Prostate gland (tissue), 2 donors: ENCODE measurements around the gene CCDC106. TPM values are rescaled to one million over a fixed set of nuclear protein-coding genes. Genes with fewer than 3 reads are reported as not detected.

ENCODE experiments used
- DNase-seq: peaks from one replicate; pipeline ENCODE4 v3.0.0-alpha.2; 2019; ENCODE audit warnings: low spot score
- H3K27ac ChIP-seq, 2 donors: fragments of 200-600 bp; sonication (generic); 2 replicates each; pipeline ENCODE4 v1.5.1; 2017 to 2019
- H3K27me3 ChIP-seq: fragments of 200-600 bp; sonication (generic); replicated peaks from 2 replicates; pipeline ENCODE4 v1.5.1; 2019; ENCODE audit not compliant: insufficient read depth
- H3K36me3 ChIP-seq, 2 donors: fragments of 200-600 bp; sonication (generic); 1 replicate in 1 of 2; 2 replicates in 1 of 2; pipeline versions ENCODE4 v1.5.1 to v1.8.1; 2017 to 2019
- H3K4me1 ChIP-seq: fragments of 200-600 bp; sonication (generic); replicated peaks from 2 replicates; pipeline ENCODE4 v1.5.1; 2019
- H3K4me3 ChIP-seq, 2 donors: fragments of 200-600 bp; sonication (generic); 2 replicates each; pipeline ENCODE4 v1.5.1; 2017 to 2019
- H3K9me3 ChIP-seq: fragments of 200-600 bp; sonication (generic); 2 replicates; pipeline ENCODE4 v1.5.1; 2017
- CTCF ChIP-seq, 4 experiments: fragments of 200-600 bp in 2 of 4; fragments of 450-650 bp in 2 of 4; sonication (generic) in 2 of 4; IDR thresholded peaks; 1 replicate in 3 of 4; 2 replicates in 1 of 4; pipeline ENCODE4 v1.5.1; 2016 to 2019; ENCODE audit warnings: antibody characterized with exemption in 4 of 4, mild to moderate bottlenecking in 2 of 4, moderate library complexity in 2 of 4
- POLR2A ChIP-seq: fragments of 450-650 bp; IDR thresholded peaks from one replicate; pipeline ENCODE4 v1.6.1; 2016; ENCODE audit warnings: antibody characterized with exemption, mild to moderate bottlenecking
- POLR2AphosphoS5 ChIP-seq: sonication (generic); formaldehyde crosslinking; IDR thresholded peaks from one replicate; pipeline ENCODE4 v1.6.1; 2017; ENCODE audit warnings: antibody characterized with exemption
- WGBS: methylation state at CpG from one replicate; pipeline ENCODE4 v1.1.5; 2018; 5-methylcytosine and 5-hydroxymethylcytosine counted together
- intact Hi-C: fragments of 100-400 bp; cut with DNase I; formaldehyde crosslinking; loops from one replicate; pipeline ENCODE4 v1.14.2; 2022
- total RNA-seq, 2 donors: library from RNA; depleted of rRNA; stranded (reverse); fragments of >200 nt; gene quantifications; one replicate each; pipeline ENCODE4 v1.1.0, GENCODE V29; 2016

Gene CCDC106
- total RNA-seq, 2 donors from 2014 or later, result 17.7 to 70.2 TPM

DNA sequence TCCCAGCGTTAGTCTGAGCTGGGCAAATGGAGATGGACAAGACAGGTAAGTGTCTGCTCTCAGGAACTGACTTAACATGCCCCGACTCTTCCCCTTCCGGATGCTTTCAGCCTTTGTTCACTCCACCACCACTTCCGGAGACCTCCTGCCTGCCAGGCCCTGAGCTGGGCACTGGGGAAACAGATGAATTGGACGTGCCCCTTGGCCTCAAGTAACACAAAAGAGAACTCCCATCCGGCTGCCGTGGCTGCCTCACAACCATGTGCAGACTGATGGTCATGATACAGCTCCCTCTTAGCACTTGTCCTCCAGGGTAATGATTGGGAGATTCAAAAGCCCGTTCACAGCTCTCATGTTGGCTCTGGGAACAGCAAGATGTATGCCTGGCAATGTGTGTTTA lies 30.6 kb upstream of the CCDC106 start:
- H3K27ac ChIP-seq, result no peak overlapping the region

DNA sequence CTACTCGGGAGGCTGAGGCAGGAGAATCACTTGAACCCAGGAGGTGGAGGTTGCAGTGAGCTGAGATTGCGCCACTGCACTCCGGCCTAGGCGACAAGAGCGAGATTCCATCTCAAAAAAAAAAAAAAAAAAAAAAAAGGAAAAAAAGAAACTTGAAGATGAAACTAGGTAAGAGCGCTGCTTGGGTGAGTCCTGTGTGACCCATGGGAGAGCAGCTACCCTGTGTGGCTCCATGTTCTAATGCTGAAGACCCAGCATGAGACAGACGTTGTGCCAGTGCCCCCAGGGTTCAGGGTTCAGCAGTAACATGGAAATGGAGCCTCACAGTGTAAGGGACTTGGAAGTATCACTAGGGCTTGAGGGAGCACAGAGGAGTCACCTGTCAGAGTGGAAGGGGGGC lies 29.6 kb upstream of the CCDC106 start:
- H3K27me3 ChIP-seq, result no peaks in the 10 kb centered on the region
- TF ChIP-seq POLR2A, result no peak
- TF ChIP-seq POLR2AphosphoS5, result no peak
- no peak for TF ChIP-seq CTCF (IDR thresholded peaks at IDR 0.05)
- no peak for DNase-seq
- H3K9me3 ChIP-seq, result no peaks in the 10 kb centered on the region
- intact Hi-C loops, result no loop called here
- WGBS, result 85% methylated on average over 7 of the region's 7 CpGs
- H3K27ac ChIP-seq, result no peak overlapping the region
- peaks cover 6 to 19% of the 10 kb centered on the region in 2 donors for H3K36me3 ChIP-seq
- no peaks in the 10 kb centered on the region for H3K4me1 ChIP-seq
- H3K4me3 ChIP-seq, result no peak overlapping the region

More for the DNA sequence above, 30.6 kb upstream of the CCDC106 start:
- TF ChIP-seq POLR2AphosphoS5 (no peak), POLR2A (no peak), CTCF (IDR thresholded peaks at IDR 0.05) (no peak)
- WGBS, result 61% methylated on average over 8 of the region's 8 CpGs
- no peaks in the 10 kb centered on the region for H3K9me3 ChIP-seq
- no peaks in the 10 kb centered on the region for H3K27me3 ChIP-seq
- DNase-seq, result no peak
- no peak overlapping the region for H3K4me3 ChIP-seq
- peaks cover 6 to 19% of the 10 kb centered on the region in 2 donors for H3K36me3 ChIP-seq
- intact Hi-C loops, result no loop called here
- no peaks in the 10 kb centered on the region for H3K4me1 ChIP-seq

GRCh38 chr19:55619286-55619685 lies 28.7 kb upstream of the CCDC106 start:
- H3K27ac ChIP-seq, result no peak overlapping the region
- no peak for TF ChIP-seq CTCF (IDR thresholded peaks at IDR 0.05)
- no peak for TF ChIP-seq POLR2A
- TF ChIP-seq POLR2AphosphoS5, result no peak
- H3K36me3 ChIP-seq, result peaks cover 6 to 19% of the 10 kb centered on the region in 2 donors

DNA sequence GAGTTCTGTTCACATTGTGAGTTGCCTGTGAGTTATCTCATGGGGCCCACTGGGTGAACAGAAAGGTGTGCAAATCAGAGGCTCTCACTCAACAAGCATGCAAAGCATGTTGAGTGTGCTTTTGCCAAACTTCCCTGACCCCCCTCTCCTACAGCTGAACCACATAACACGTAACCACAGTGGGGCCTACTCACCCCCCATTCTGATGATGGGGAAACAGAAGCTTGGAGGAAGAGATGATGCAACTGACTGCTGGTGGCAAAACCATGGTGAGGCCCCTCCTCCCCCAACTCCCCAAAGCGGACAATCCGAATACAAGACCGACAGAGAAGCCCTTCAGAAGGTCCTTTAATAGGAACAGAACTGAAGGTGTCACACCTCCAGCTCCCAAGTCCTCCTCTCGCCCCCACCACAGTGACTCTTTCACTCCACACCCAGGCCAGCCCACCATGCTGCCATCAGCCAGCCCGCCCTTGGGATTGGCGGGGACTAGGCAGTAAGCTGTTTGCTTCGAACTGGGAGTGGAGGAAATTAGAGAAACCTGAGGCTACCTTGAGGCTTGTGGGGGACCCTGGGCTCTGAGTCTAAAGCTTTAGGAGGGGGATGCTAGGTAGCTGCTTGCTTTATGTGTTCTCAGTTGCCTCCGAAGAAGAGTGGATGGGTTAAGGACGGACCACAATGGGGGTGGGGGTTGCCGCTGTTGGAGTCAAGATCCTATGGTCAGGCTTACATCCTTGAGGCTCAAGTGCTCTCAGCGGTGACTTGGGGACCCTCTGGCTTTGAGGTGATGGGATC lies 27.4 kb upstream of the CCDC106 start:
- Histone ChIP-seq H3K4me3 (no peak overlapping the region), H3K27me3 (no peaks in the 10 kb centered on the region), H3K4me1 (no peaks in the 10 kb centered on the region), H3K36me3 (peaks cover 6 to 12% of the 10 kb centered on the region in 2 donors), H3K27ac (no peak overlapping the region), H3K9me3 (no peaks in the 10 kb centered on the region)
- DNase-seq, result no peak
- no peak for TF ChIP-seq POLR2AphosphoS5
- no peak for TF ChIP-seq CTCF (IDR thresholded peaks at IDR 0.05)
- no peak for TF ChIP-seq POLR2A
- WGBS, result 88% methylated on average over 12 of the region's 12 CpGs
- intact Hi-C loops, result no loop called here

More at GRCh38 chr19:55619286-55619685, 28.7 kb upstream of the CCDC106 start:
- Histone ChIP-seq H3K4me3 (no peak overlapping the region), H3K4me1 (no peaks in the 10 kb centered on the region), H3K9me3 (no peaks in the 10 kb centered on the region), H3K27me3 (no peaks in the 10 kb centered on the region)
- DNase-seq, result no peak
- 72% methylated on average over 3 of the region's 3 CpGs for WGBS
- intact Hi-C loops, result no loop called here

- WGBS, result 69% methylated on average over 9 of the region's 9 CpGs
- H3K27ac ChIP-seq, result no peak overlapping the region
Observed at GRCh38 chr19:55621205-55621672, 26.8 kb upstream of the CCDC106 start.

More at GRCh38 chr19:55621205-55621672, 26.8 kb upstream of the CCDC106 start:
- no peaks in the 10 kb centered on the region for H3K27me3 ChIP-seq
- H3K4me1 ChIP-seq, result no peaks in the 10 kb centered on the region
- H3K36me3 ChIP-seq, result peaks cover 2 to 6% of the 10 kb centered on the region in 2 donors
- intact Hi-C loops, result no loop called here
- TF ChIP-seq CTCF (IDR thresholded peaks at IDR 0.05) (no peak), POLR2AphosphoS5 (no peak)
- no peak overlapping the region for H3K4me3 ChIP-seq
- no peak for DNase-seq
- no peaks in the 10 kb centered on the region for H3K9me3 ChIP-seq
